Stimulated activated naive CD8-positive, alpha-beta T cell treated with anti-CD3 and anti-CD28 coated beads, Interleukin-15, amount 100 ng/mL, for 72 hours (primary cell): ENCODE results near the gene VWA2.

Experiments used
- ATAC-seq: fragments of 150-1000 bp; cut with Tn5 transposase; 2 replicates; pipeline ENCODE4 v1.10.0; 2021; ENCODE audit warnings: mild to moderate bottlenecking, moderate library complexity
- DNase-seq, 2 donors: peaks; one replicate each; pipeline ENCODE4 v3.0.0; 2021 to 2022
- H3K27ac Mint-ChIP-seq, 2 donors: one replicate each; pipeline ENCODE4 v1.8.0; 2022; ENCODE audit warnings: mild to moderate bottlenecking in 2 of 2, mixed read lengths in 2 of 2, moderate library complexity in 2 of 2
- H3K27me3 Mint-ChIP-seq: one replicate; pipeline ENCODE4 v1.8.0; 2022; ENCODE audit warnings: mixed read lengths
- H3K4me1 Mint-ChIP-seq: one replicate; pipeline ENCODE4 v1.8.0; 2022; ENCODE audit warnings: mild to moderate bottlenecking, mixed read lengths
- H3K4me3 Mint-ChIP-seq, 2 donors: one replicate each; pipeline ENCODE4 v1.8.0; 2022; ENCODE audit warnings: mild to moderate bottlenecking in 2 of 2, mixed read lengths in 2 of 2, moderate library complexity in 1 of 2
- H3K9me3 Mint-ChIP-seq, 2 donors: one replicate each; pipeline ENCODE4 v1.8.0; 2022; ENCODE audit warnings: mixed read lengths in 2 of 2

The VWA2 gene

DNA sequence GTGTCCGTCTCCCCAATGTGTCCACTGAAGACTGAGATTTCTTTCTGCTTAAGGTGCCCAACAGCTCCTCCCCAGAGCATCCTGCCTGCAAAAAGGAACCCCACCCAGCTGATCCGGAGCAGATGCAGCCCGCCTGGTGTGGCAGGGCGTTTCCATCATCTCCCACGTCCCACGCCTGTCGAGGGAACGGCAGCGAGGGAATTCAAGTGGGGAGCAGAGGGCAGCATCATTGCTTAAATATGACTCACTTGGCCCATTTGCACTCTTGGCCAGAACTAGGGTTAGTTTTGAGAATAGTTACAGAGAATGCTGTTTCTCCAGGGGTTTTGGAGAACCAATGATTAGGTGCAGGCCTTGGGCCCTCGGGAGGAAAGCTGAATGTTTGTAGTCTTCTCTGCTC is 20.8 kb downstream of the VWA2 start:
- Mint-ChIP-seq H3K4me3 (no peak overlapping the region), H3K4me1 (peaks cover 21% of the 10 kb centered on the region), H3K27me3 (no peaks in the 10 kb centered on the region), H3K9me3 (no peaks in the 10 kb centered on the region), H3K27ac (no peak overlapping the region)
- DNase-seq (no peak), ATAC-seq (no peak)

DNA sequence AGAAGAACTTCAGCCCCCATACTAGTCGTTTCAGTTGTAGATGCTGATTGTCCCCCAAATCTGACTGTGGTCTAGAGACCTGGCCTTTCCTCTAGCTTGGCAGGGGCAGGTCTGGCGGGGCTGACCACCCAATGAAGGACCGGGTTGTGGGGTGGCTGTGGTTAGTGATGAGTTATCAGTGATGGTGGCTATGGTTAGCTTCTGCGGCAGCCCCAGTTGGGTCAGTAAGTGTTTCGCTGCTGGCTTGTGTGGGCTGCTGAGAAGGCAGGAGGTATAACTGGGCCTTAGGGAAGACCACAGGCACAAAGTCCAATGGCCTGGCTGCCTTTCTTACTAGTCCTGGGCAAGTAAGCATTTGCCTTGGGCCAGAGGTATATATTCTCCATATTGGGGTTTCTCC is 21.3 kb downstream of the VWA2 start:
- DNase-seq: no peak
- no peak overlapping the region for H3K4me3 Mint-ChIP-seq
- no peaks in the 10 kb centered on the region for H3K27me3 Mint-ChIP-seq
- ATAC-seq: no peak
- H3K9me3 Mint-ChIP-seq: no peaks in the 10 kb centered on the region
- peaks cover 21% of the 10 kb centered on the region for H3K4me1 Mint-ChIP-seq
- no peak overlapping the region for H3K27ac Mint-ChIP-seq

DNA sequence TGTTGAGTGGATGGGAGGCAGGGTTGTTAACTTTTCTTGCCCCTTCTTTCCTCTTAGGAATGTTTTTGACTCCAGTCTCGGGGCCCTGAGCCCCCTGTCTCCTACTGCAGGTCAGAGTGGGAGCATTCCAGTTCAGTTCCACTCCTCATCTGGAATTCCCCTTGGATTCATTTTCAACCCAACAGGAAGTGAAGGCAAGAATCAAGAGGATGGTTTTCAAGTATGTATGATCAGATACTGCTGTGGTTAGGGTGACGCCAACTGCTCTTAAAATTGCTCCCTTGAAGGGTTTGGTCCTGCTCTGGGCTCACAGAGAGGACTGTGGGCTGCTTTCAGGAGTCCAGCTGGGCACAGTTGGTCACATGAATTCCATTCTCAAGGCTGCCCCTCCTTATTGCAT is 22.0 kb downstream of the VWA2 start:
- Mint-ChIP-seq H3K4me3 (no peak overlapping the region), H3K9me3 (no peaks in the 10 kb centered on the region), H3K27ac (peak overlapping the region in 1 of 2 donors; percentile 49), H3K4me1 (peaks cover 21% of the 10 kb centered on the region), H3K27me3 (no peaks in the 10 kb centered on the region)
- DNase-seq (no peak), ATAC-seq (no peak)

DNA sequence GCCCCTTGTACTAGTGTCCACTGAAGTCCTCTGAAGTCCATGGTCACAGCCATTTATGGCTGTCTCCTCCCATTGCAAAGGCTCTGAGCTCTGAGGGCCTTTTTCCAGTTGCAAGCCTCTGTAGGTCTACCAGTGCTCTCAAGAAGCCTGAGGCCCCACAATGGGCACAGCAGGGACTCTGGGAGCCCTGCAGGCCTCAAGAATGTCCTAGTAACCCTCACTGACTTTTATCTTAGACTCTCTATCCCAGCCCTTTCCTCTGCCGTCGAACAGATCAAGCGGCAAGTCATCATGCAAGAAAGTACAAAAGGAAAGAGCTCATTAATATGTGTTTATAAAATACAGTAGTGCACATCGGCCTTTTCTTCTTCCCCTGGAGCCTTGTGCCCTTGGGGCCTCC is 23.4 kb downstream of the VWA2 start:
- H3K4me3 Mint-ChIP-seq: no peak overlapping the region
- no peaks in the 10 kb centered on the region for H3K27me3 Mint-ChIP-seq
- H3K9me3 Mint-ChIP-seq: no peaks in the 10 kb centered on the region
- H3K27ac Mint-ChIP-seq: no peak overlapping the region
- DNase-seq (no peak), ATAC-seq (no peak)
- peaks cover 21% of the 10 kb centered on the region for H3K4me1 Mint-ChIP-seq

DNA sequence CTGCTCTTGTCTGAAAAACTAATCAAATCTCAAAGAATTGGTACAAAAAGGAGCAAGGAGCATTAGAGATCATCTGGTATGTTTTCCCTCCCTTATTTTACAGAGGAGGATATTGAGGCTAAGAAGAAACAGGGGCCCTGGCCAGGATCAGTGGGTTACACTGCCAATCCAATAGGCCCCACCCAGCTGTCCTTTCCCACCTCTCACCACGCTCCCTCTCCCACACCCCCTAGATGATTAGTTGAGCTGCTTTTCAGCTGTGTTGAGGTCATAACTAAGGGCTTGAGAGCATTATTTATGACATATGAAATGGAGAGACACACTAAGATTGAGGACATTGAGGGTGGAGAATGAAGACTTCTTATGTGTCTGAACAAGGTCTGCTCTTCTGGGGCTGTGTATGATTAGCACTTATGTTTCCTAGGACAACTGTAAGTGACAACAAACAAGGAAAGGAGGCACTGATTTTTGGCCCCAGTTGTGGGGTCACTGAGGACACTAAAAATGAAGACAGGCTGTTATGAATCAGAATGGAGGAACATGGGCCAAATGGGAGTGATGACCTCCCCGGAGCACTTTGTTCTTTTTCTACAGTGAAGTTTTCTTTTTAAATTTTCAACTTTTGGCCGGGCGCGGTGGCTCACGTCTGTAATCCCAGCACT is 26.5 kb downstream of the VWA2 start:
- no peaks in the 10 kb centered on the region for H3K9me3 Mint-ChIP-seq
- no peak overlapping the region for H3K4me3 Mint-ChIP-seq
- ATAC-seq (no peak), DNase-seq (no peak)
- H3K27me3 Mint-ChIP-seq: peaks cover under 1% of the 10 kb centered on the region
- peaks cover 11% of the 10 kb centered on the region for H3K4me1 Mint-ChIP-seq
- no peak overlapping the region for H3K27ac Mint-ChIP-seq

GRCh38 chr10:114266521-114266920 is 27.5 kb downstream of the VWA2 start:
- DNase-seq (no peak), ATAC-seq (no peak)
- H3K9me3 Mint-ChIP-seq: no peaks in the 10 kb centered on the region
- H3K4me1 Mint-ChIP-seq: peaks cover 1% of the 10 kb centered on the region
- H3K27me3 Mint-ChIP-seq: peaks cover 9% of the 10 kb centered on the region
- no peak overlapping the region for H3K27ac Mint-ChIP-seq
- H3K4me3 Mint-ChIP-seq: no peak overlapping the region

DNA sequence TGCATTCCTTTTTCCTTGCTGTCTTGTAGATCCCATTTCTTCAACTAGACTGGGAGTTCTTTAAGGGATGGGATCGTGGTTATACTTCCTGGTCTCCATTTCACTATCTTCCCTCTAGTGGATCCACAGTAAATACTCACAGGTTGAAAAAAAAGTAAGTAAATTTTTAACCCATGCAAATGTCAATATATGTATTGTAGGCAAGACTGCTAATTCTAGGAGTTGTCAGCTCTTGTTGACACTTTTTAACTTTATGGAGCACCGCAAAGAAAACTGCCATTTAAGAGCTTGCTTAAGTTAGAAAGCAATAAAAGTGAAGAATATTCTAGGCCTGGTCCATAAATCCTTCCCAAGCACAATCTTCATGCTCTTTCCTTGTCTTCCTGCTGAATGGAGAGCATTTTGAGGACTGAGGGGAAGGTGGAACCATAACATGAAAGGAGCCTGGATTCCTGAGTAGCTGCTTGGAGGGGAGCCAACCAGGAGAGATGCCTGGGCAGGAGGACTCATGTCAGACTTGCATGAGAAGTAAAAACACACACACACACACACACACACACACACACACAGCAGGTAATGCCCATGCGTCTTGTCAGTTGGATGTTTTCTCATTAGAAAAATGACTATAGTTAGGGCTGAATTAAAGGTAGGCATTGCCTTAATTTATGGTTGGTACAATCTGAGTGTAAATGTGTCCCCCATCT is 32.2 kb downstream of the VWA2 start:
- H3K4me1 Mint-ChIP-seq: no peaks in the 10 kb centered on the region
- H3K27me3 Mint-ChIP-seq: peaks cover 9% of the 10 kb centered on the region
- H3K4me3 Mint-ChIP-seq: no peak overlapping the region
- no peaks in the 10 kb centered on the region for H3K9me3 Mint-ChIP-seq
- DNase-seq: no peak
- ATAC-seq: no peak
- H3K27ac Mint-ChIP-seq: peak overlapping the region in 1 of 2 donors; percentile 30

- Mint-ChIP-seq H3K4me1 (no peaks in the 10 kb centered on the region), H3K27ac (no peak overlapping the region), H3K27me3 (peaks cover 9% of the 10 kb centered on the region), H3K4me3 (no peak overlapping the region), H3K9me3 (no peaks in the 10 kb centered on the region)
- no peak for DNase-seq
- no peak for ATAC-seq
Measured at GRCh38 chr10:114271779-114272167, 32.7 kb downstream of the VWA2 start.

DNA sequence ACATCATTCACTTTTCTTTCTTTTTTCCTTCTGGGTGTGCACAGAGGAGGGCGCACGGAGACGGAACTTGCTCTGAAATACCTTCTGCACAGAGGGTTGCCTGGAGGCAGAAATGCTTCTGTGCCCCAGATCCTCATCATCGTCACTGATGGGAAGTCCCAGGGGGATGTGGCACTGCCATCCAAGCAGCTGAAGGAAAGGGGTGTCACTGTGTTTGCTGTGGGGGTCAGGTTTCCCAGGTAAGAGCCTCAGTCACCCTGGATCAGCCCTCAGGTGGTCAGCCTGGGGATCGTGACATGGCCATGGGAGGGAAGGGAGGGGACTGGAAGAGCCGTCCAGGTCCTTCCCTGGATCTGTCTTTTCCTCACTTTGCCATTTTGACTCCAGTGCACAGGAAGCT is 33.6 kb downstream of the VWA2 start:
- H3K27me3 Mint-ChIP-seq: peaks cover 9% of the 10 kb centered on the region
- no peak for ATAC-seq
- DNase-seq: no peak
- H3K27ac Mint-ChIP-seq: no peak overlapping the region
- no peaks in the 10 kb centered on the region for H3K4me1 Mint-ChIP-seq
- H3K4me3 Mint-ChIP-seq: no peak overlapping the region
- H3K9me3 Mint-ChIP-seq: no peaks in the 10 kb centered on the region

DNA sequence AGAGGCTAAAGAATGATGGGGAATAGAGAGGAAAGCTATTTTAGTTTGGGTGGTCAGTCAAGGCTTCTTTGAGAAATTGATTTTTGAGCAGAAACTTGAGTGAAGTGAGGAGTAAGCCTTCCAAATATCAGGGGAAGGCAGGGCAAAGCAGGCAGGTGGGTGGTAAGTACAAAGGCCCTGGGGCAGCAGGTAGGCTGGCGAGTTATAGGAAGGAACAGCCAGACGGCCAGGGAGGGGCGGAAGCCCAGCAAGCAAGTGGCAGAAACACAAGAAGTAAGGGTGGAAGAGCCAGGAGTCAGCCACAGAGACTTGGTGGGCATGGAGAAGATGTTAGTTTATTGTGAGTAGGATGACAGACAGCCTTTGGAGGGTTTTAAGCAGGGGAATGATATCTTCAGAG is 34.9 kb downstream of the VWA2 start:
- ATAC-seq (no peak), DNase-seq (no peak)
- no peaks in the 10 kb centered on the region for H3K4me1 Mint-ChIP-seq
- H3K27ac Mint-ChIP-seq: no peak overlapping the region
- peaks cover 19% of the 10 kb centered on the region for H3K27me3 Mint-ChIP-seq
- H3K4me3 Mint-ChIP-seq: no peak overlapping the region
- H3K9me3 Mint-ChIP-seq: no peaks in the 10 kb centered on the region

- Mint-ChIP-seq H3K4me1 (no peaks in the 10 kb centered on the region), H3K27ac (no peak overlapping the region), H3K27me3 (peaks cover 19% of the 10 kb centered on the region), H3K4me3 (no peak overlapping the region), H3K9me3 (no peaks in the 10 kb centered on the region)
- ATAC-seq: no peak
- DNase-seq: no peak
Measured at GRCh38 chr10:114274616-114275453, 35.8 kb downstream of the VWA2 start.

GRCh38 chr10:114276066-114276465 is 37.0 kb downstream of the VWA2 start:
- Mint-ChIP-seq H3K4me3 (no peak overlapping the region), H3K27me3 (peaks cover 13% of the 10 kb centered on the region), H3K4me1 (no peaks in the 10 kb centered on the region), H3K9me3 (no peaks in the 10 kb centered on the region), H3K27ac (no peak overlapping the region)
- ATAC-seq (no peak), DNase-seq (no peak)

DNA sequence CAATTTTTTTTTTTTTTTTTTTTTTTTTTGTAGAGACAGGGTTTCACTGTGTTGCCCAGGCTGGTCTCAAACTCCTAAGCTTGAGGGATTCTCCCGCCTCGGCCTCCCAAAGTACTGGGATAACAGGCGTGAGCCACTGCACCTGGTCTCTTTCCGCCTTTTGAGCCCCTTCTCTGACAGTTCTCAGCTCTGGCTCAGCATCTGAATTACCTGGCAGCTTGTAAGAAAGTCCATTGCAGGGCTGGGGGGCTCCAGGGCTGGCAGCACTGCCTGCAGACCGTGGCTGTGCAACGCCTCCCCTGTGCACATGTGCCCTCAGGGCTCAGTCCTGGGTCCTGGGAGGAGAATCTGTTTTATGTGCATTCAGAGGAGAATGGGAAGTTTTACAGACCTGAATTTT is 37.6 kb downstream of the VWA2 start:
- Mint-ChIP-seq H3K4me3 (no peak overlapping the region), H3K9me3 (no peaks in the 10 kb centered on the region), H3K27me3 (peaks cover 10% of the 10 kb centered on the region), H3K27ac (no peak overlapping the region), H3K4me1 (no peaks in the 10 kb centered on the region)
- DNase-seq: no peak
- no peak for ATAC-seq

GRCh38 chr10:114278140-114278883 is 39.3 kb downstream of the VWA2 start:
- no peak overlapping the region for H3K4me3 Mint-ChIP-seq
- H3K27ac Mint-ChIP-seq: no peak overlapping the region
- no peaks in the 10 kb centered on the region for H3K4me1 Mint-ChIP-seq
- H3K27me3 Mint-ChIP-seq: peaks cover 10% of the 10 kb centered on the region
- DNase-seq (no peak), ATAC-seq (peak; percentile 21)
- no peaks in the 10 kb centered on the region for H3K9me3 Mint-ChIP-seq

- Mint-ChIP-seq H3K9me3 (no peaks in the 10 kb centered on the region), H3K27me3 (peaks cover 10% of the 10 kb centered on the region), H3K4me1 (no peaks in the 10 kb centered on the region), H3K4me3 (no peak overlapping the region), H3K27ac (no peak overlapping the region)
- DNase-seq (no peak), ATAC-seq (no peak)
Measured at GRCh38 chr10:114278884-114279191, 39.8 kb downstream of the VWA2 start.

DNA sequence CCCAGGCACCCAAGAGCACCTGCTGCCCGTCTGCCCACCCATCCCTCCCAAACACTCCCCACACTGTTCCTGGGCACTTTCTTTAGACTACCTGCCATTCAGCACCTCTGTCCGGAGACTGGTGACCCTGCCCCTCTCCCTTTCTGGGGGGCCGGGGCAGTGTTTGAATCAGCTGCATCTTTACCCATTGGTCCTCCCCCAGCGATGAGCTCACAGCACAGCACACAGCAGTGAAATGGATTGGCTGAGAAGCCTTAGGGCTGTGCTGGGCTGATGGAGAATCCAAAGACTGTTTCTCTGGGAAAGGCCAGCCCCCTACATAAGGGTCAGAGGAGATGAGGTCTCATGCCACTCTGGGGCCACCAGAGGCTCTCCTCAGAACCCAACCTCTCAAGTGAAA is 40.2 kb downstream of the VWA2 start:
- Mint-ChIP-seq H3K27me3 (peaks cover 10% of the 10 kb centered on the region), H3K4me3 (no peak overlapping the region), H3K4me1 (no peaks in the 10 kb centered on the region), H3K27ac (peak overlapping the region in 1 of 2 donors; percentile 57), H3K9me3 (no peaks in the 10 kb centered on the region)
- ATAC-seq (no peak), DNase-seq (no peak)
